ENCODE results near the gene IZUMO2. TPM values are rescaled to one million over a fixed set of nuclear protein-coding genes. Genes with fewer than 3 reads are reported as not detected.

IZUMO2 gene
- total RNA-seq, 2 donors from 2014 or later, result not detected

DNA sequence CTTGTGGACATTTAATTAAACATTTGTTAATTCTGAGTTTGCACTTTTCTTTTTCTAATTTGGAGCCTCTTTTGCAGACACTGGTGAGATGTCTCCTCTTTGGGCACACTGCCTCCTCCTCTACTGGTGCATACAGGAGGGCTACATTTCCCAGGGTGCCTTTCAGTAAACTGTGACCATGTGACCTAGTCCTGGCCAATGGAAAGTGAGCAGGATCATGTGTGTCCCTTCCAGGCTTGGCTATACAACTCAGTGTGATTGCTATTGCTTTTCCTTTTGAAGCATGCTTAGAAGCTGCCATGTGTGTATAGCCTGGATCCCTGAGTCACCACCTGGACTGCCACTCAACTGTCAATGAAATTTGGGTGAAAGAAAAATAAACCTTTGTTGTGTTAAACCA, 4.5 kb downstream of the IZUMO2 start:
- Mint-ChIP-seq H3K9me3 (peaks cover 4% of the 10 kb centered on the region), H3K4me1 (no peaks in the 10 kb centered on the region), H3K4me3 (no peak overlapping the region), H3K27ac (no peak overlapping the region), H3K36me3 (ENCODE audit: low read depth) (no peaks in the 10 kb centered on the region), H3K27me3 (ENCODE audit: insufficient read depth) (peaks cover 11% of the 10 kb centered on the region)
- Histone ChIP-seq H3K4me1 (ENCODE audit: control insufficient read depth, insufficient read depth, low read length) (no peaks in the 10 kb centered on the region), H3K9me3 (ENCODE audit: control insufficient read depth, low read length) (peaks cover 45% of the 10 kb centered on the region), H3K27me3 (ENCODE audit: control insufficient read depth, insufficient read depth, low read length, poor library complexity, severe bottlenecking) (no peaks in the 10 kb centered on the region), H3K36me3 (ENCODE audit: control insufficient read depth, insufficient read depth, low read length) (no peaks in the 10 kb centered on the region), H3K27ac (ENCODE audit: low read depth, low read length) (no peak overlapping the region), H3K9ac (ENCODE audit: extremely low read depth, low read length, poor library complexity, severe bottlenecking) (no peak overlapping the region), H3K4me3 (ENCODE audit: low read length) (no peak overlapping the region)
- no peak for DNase-seq
- TF ChIP-seq, protein P1, sequence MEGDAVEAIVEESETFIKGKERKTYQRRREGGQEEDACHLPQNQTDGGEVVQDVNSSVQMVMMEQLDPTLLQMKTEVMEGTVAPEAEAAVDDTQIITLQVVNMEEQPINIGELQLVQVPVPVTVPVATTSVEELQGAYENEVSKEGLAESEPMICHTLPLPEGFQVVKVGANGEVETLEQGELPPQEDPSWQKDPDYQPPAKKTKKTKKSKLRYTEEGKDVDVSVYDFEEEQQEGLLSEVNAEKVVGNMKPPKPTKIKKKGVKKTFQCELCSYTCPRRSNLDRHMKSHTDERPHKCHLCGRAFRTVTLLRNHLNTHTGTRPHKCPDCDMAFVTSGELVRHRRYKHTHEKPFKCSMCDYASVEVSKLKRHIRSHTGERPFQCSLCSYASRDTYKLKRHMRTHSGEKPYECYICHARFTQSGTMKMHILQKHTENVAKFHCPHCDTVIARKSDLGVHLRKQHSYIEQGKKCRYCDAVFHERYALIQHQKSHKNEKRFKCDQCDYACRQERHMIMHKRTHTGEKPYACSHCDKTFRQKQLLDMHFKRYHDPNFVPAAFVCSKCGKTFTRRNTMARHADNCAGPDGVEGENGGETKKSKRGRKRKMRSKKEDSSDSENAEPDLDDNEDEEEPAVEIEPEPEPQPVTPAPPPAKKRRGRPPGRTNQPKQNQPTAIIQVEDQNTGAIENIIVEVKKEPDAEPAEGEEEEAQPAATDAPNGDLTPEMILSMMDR (conservative IDR thresholded peaks at IDR 0.05), result no peak

DNA sequence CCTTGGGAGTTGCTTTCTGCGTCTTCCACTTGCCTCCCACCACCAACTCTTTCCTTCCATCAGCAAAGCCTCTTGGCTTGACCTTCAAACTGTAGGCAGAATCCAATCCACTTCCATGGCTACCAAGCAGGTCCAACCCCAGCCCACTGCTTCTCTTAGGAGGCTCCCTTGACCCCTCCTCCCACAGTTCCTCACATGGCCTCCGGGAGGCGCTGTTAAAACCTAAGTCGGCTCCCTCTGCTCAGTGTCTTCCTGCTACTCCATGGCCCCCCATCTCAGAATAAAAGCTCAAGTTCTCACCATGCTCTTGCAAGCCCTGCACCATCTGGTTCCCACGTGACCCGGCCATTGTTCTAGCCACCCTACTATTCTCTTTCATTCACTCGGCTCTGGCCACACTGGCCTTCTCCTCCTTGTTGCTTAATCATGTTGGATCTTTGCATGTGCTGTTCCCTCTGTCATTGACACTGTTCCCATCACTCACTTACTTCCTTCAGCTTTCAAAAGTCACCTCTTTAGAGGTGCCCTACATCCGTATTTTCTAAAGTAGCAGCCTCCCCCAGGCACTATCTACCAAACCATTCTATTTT, 7.5 kb downstream of the IZUMO2 start:
- Histone ChIP-seq H3K27me3 (ENCODE audit: control insufficient read depth, insufficient read depth, low read length, poor library complexity, severe bottlenecking) (no peaks in the 10 kb centered on the region), H3K27ac (ENCODE audit: low read depth, low read length) (no peak overlapping the region), H3K4me3 (ENCODE audit: low read length) (no peak overlapping the region), H3K36me3 (ENCODE audit: control insufficient read depth, insufficient read depth, low read length) (no peaks in the 10 kb centered on the region), H3K4me1 (ENCODE audit: control insufficient read depth, insufficient read depth, low read length) (no peaks in the 10 kb centered on the region), H3K9me3 (ENCODE audit: control insufficient read depth, low read length) (peaks cover 65% of the 10 kb centered on the region), H3K9ac (ENCODE audit: extremely low read depth, low read length, poor library complexity, severe bottlenecking) (no peak overlapping the region)
- Mint-ChIP-seq H3K27ac (no peak overlapping the region), H3K9me3 (peaks cover 1% of the 10 kb centered on the region), H3K4me3 (no peak overlapping the region), H3K27me3 (ENCODE audit: insufficient read depth) (peaks cover 3% of the 10 kb centered on the region), H3K36me3 (ENCODE audit: low read depth) (no peaks in the 10 kb centered on the region), H3K4me1 (no peaks in the 10 kb centered on the region)
- DNase-seq, result peak; percentile 65
- TF ChIP-seq, protein P1 (conservative IDR thresholded peaks at IDR 0.05), result peak; percentile 64
- WGBS, 2 experiments (ENCODE audit: insufficient coverage in 1 of 2, insufficient read length in 1 of 2), result 64 to 73% methylated on average over 6 to 8 of the region's 8 CpGs

DNA sequence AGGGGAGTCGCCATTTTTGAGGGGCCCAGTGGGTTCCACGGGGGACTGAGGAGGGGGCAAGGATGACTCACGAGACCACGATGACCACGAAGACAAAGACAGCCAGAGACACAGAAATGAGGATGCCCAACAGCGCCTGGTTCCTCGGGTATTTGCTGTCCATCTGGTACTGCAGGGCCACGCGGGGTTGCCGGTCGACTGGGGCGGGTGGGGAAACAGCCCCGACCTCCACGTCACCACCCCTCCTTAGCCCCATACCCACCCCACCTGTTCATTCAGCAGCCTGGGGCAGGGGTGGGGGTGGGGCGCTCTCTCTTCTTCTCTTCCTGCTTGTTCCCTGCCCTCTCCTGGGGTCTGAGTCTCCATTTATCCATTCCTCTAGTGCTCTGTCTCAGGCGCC, 8.6 kb downstream of the IZUMO2 start:
- H3K4me3 Mint-ChIP-seq, result no peak overlapping the region
- Histone ChIP-seq H3K4me3 (ENCODE audit: low read length) (no peak overlapping the region), H3K4me1 (ENCODE audit: control insufficient read depth, insufficient read depth, low read length) (no peaks in the 10 kb centered on the region), H3K27me3 (ENCODE audit: control insufficient read depth, insufficient read depth, low read length, poor library complexity, severe bottlenecking) (no peaks in the 10 kb centered on the region), H3K36me3 (ENCODE audit: control insufficient read depth, insufficient read depth, low read length) (no peaks in the 10 kb centered on the region), H3K27ac (ENCODE audit: low read depth, low read length) (no peak overlapping the region), H3K9me3 (ENCODE audit: control insufficient read depth, low read length) (peaks cover 71% of the 10 kb centered on the region), H3K9ac (ENCODE audit: extremely low read depth, low read length, poor library complexity, severe bottlenecking) (no peak overlapping the region)
- no peaks in the 10 kb centered on the region for H3K36me3 Mint-ChIP-seq (ENCODE audit: low read depth)
- WGBS, 2 experiments (ENCODE audit: insufficient coverage in 1 of 2, insufficient read length in 1 of 2), result 72 to 78% methylated on average over 6 to 15 of the region's 16 CpGs
- DNase-seq, result no peak
- peaks cover 9% of the 10 kb centered on the region for H3K27me3 Mint-ChIP-seq (ENCODE audit: insufficient read depth)
- H3K9me3 Mint-ChIP-seq, result peaks cover 1% of the 10 kb centered on the region
- no peaks in the 10 kb centered on the region for H3K4me1 Mint-ChIP-seq
- TF ChIP-seq, protein P1 (conservative IDR thresholded peaks at IDR 0.05), result no peak
- H3K27ac Mint-ChIP-seq, result no peak overlapping the region
